HG02763 (cell line): ENCODE measurements around the gene PLCB1.

Experiments used
- ATAC-seq: cut with Tn5 transposase; IDR thresholded peaks from one replicate; pipeline ENCODE4 v1.9.1; 2021; ENCODE audit warnings: mild to moderate bottlenecking, moderate library complexity; ENCODE audit not compliant: unreplicated experiment

PLCB1 gene

GRCh38 chr20:8671370-8671961 is 539.4 kb downstream of the PLCB1 start:
- ATAC-seq = no peak

GRCh38 chr20:8673116-8673515 is 541.0 kb downstream of the PLCB1 start:
- ATAC-seq = no peak

DNA sequence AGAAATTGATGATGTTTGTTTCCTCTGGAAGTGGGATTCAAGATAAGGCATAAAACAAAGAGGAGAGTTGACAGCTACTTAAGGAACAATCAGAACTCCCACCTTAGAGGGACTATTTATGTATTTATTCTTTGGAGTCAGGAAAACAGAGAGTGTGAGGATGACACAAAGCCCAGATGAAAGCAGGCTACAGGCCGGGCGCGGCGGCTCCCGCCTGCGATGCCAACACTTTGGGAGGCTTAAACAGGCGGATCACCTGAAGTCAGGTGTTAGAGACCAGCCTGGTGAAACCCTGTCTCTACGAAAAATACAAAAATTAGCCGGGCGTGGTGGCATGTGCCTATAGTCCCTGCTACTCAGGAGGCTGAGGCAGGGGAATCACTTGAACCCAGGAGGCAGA is 543.8 kb downstream of the PLCB1 start:
- ATAC-seq = no peak

GRCh38 chr20:8678098-8678776 is 546.2 kb downstream of the PLCB1 start:
- no peak for ATAC-seq

DNA sequence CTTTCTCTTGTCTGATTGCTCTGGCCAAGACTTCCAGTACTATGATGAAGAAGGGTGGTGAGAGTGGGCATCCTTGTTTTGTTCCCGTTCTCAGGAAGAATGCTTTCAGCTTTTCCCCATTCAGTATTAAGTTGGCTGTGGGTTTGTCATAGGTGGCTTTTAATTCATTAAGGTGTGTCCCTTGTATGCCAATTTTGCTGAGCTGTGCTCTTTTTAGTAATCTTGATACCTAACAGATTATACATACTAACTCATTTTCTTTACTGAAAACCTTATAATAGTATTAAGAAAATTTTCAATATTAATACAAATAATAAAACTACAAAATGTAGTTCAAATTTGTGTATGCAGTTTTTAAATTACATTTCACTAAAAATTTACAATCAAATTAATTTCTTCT is 557.3 kb downstream of the PLCB1 start:
- ATAC-seq = no peak

GRCh38 chr20:8690074-8690473 is 558.0 kb downstream of the PLCB1 start:
- ATAC-seq = no peak

GRCh38 chr20:8693709-8694108 is 561.6 kb downstream of the PLCB1 start:
- ATAC-seq = no peak

DNA sequence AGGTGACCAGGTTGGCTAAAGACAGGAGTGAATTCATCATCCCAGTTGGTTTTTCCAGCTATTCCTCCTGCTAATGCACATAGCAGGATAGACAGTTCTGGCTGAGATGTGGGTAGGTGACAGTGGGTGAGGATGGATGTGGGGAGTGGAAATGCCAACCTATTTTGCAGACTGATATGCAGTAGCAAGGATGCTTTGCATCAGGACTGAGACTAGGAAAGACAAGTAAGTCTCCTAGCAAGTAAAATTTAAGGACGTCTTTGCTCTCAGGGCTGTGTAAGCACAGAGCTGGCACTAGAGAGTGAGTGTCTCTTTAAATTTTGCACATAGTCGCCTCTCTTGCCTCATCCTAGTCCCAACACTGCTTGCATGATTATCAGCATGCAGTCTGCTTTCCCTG is 568.7 kb downstream of the PLCB1 start:
- ATAC-seq = no peak

DNA sequence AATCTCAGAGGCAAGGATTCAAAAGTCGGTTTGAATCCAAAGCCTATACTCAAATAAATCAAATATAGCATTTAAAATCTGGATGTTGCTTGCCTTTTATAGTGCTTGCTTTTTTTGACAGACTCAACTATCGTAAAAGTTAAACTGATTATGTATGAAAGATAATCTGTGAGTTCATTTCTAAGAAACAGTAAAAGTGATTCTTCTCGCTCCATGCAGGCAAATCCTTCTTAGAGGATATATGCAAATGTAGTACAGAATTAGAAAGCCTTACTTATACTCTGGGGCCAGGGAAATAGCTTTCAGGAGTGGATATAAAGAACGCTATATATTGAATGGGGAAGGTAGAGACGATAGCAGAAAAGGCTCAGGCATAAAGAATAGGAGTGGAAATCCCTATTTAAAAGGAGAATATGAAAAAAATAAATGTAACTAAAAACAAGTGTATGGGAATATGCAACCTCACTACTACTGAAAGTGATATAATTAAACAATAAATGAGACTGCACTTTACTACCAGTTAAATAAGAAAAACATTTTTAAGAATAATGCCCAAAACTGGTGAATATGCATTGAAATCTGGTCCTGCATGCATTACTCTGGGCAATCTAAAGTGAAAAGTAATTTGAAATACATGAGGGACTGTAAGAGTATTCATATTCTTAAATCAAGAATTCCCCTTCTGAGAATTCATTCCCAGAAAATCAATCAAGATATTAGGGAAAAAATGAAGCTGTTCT is 575.1 kb downstream of the PLCB1 start:
- no peak for ATAC-seq

DNA sequence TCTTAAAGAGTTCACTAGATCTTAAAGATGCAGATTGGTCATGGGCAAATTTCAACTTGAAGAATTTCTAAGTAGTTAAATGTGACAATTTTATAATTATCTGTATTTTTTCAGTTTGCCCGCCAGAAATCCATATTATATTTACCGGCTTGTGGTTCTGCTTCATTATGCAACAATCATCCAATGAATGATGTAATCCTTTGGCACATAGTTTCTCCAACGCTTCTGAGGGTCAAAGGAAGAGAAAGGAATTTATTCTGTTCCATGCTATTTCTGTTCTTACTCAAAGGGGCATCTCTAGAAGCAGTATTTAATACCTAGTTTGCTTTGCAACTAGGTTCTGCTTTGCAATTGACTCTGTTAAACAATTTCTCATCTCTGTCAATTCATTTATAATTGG is 577.6 kb downstream of the PLCB1 start:
- no peak for ATAC-seq

- ATAC-seq = no peak
Observed at GRCh38 chr20:8711501-8711900, 579.4 kb downstream of the PLCB1 start.

- ATAC-seq = no peak
Observed at GRCh38 chr20:8714206-8714605, 582.1 kb downstream of the PLCB1 start.

GRCh38 chr20:8718279-8718678 is 586.2 kb downstream of the PLCB1 start:
- no peak for ATAC-seq

- no peak for ATAC-seq
Observed at GRCh38 chr20:8720089-8720488, 588.0 kb downstream of the PLCB1 start.

- no peak for ATAC-seq
Observed at GRCh38 chr20:8721098-8721497, 589.0 kb downstream of the PLCB1 start.

DNA sequence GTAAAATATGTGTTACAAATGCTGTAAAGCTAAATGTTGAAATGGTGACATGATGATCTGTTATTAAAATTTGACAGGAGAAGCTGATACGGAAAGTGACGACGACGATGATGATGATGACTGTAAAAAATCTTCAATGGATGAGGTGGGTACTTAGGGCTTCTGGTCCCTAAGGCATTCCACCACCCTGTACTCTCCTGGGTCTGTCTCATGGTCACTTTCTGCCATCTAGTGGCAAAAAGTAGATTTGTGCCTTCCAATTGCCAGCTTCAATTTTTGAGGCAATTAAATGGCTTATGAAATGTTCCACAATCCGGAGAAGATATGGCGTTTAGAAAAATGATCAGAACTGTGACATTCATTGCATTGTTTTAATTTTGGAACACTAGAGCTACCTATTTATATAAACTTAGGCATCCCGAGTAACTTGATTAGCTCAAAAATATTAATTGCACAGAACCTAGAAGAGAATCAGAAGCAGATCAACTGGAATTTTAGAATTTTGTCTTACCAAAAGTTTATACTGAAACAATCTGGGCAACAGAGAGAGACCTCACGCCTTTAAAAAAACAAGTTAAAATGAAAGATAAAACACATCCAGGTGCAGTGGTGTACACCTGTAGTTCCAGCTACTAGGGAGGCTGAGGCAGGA is 590.3 kb downstream of the PLCB1 start:
- ATAC-seq = no peak

GRCh38 chr20:8723296-8723695 is 591.2 kb downstream of the PLCB1 start:
- ATAC-seq = no peak

DNA sequence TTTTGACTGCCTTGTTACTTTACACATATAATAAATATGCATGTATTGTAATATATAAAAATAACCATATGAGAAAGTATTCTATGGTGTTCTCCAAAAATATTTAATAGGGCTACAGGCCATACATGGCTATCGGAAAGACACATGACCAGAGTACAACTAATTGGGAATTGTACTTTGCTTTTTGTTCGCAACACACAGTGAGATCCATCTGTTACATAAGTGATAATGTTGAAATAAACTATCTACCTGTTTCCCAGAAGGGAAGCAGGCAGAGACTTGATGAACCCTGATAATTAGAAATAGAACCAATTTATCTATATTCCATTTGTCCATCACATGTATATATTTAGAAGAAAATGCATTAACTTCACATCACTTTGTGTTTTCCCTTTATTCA is 592.8 kb downstream of the PLCB1 start:
- ATAC-seq = no peak

- no peak for ATAC-seq
Observed at GRCh38 chr20:8726460-8726859, 594.4 kb downstream of the PLCB1 start.

DNA sequence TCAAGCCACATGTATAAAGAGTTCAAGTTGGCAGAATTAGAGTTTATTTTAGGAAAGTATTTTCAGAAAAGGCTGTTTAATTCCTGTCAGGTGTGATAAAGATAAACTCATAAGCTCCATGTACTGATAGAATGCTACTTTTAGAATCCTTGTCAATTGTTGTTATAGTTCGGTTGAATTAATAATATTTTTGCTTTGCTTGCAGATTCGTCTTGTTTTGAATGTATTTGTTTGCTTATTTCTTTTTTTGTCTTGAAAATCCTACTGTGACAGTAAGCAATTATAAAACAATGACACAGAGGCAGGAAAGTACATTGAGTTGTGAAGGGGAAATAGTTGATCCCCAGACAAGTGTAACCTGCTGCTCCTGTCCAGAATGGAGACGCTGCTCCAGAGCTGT is 602.9 kb downstream of the PLCB1 start:
- ATAC-seq = no peak

- ATAC-seq = no peak
Observed at GRCh38 chr20:8735674-8736073, 603.6 kb downstream of the PLCB1 start.

GRCh38 chr20:8740265-8740664 is 608.2 kb downstream of the PLCB1 start:
- ATAC-seq = peak; percentile 88
